KMS-11 (cell line): Measurements from ENCODE around the gene LSM11.
"Not testable (repeated sequence)": the region's sequence is repeated elsewhere in the genome, so short reads cannot be mapped to it uniquely, and the experiment has no call there.

ENCODE experiments used
- H2AFZ ChIP-seq: fragments of 200-600 bp; sonication (generic); 2 replicates; pipeline ENCODE4 v1.6.1; 2016; ENCODE audit warnings: antibody characterized with exemption, mixed run types, low read depth
- H3K27ac ChIP-seq: fragments of 200-600 bp; sonication (generic); 2 replicates; pipeline ENCODE4 v1.6.1; 2016; ENCODE audit warnings: mild to moderate bottlenecking, mixed run types
- H3K27me3 ChIP-seq: fragments of 200-600 bp; sonication (generic); 2 replicates; pipeline ENCODE4 v1.6.1; 2017; ENCODE audit warnings: mild to moderate bottlenecking, low read depth, mixed run types, moderate library complexity; ENCODE audit not compliant: insufficient read depth
- H3K36me3 ChIP-seq: fragments of 200-600 bp; sonication (generic); 2 replicates; pipeline ENCODE4 v1.6.1; 2017; ENCODE audit warnings: mild to moderate bottlenecking, mixed run types; ENCODE audit not compliant: insufficient read depth
- H3K4me1 ChIP-seq: fragments of 200-600 bp; sonication (generic); 2 replicates; pipeline ENCODE4 v1.6.1; 2016; ENCODE audit warnings: mild to moderate bottlenecking, low read depth, mixed run types; ENCODE audit not compliant: poor library complexity, severe bottlenecking
- H3K4me2 ChIP-seq: fragments of 200-600 bp; sonication (generic); 2 replicates; pipeline ENCODE4 v1.7.0; 2016; ENCODE audit warnings: mild to moderate bottlenecking, mixed run types
- H3K4me3 ChIP-seq: fragments of 200-600 bp; sonication (generic); IDR thresholded peaks from 2 replicates; pipeline ENCODE4 v1.6.1; 2017; ENCODE audit warnings: low read depth, low read length, mixed read lengths; ENCODE audit not compliant: insufficient read depth
- H3K79me2 ChIP-seq: fragments of 200-600 bp; sonication (generic); 2 replicates; pipeline ENCODE4 v1.6.1; 2016; ENCODE audit warnings: low read depth, mixed run types; ENCODE audit not compliant: insufficient read depth
- H3K9ac ChIP-seq: fragments of 200-600 bp; sonication (generic); 2 replicates; pipeline ENCODE4 v1.6.1; 2016; ENCODE audit warnings: mild to moderate bottlenecking, mixed run types
- H4K20me1 ChIP-seq: fragments of 200-600 bp; sonication (generic); 2 replicates; pipeline ENCODE4 v1.6.1; 2016; ENCODE audit warnings: mild to moderate bottlenecking, mixed run types; ENCODE audit not compliant: insufficient read depth
- TF ChIP-seq, protein P1 (sequence below): fragments of 200-600 bp; sonication (generic); conservative IDR thresholded peaks from 2 replicates; pipeline ENCODE4 v1.6.1; 2017; ENCODE audit warnings: low read depth, mild to moderate bottlenecking, antibody characterized with exemption, low read length, moderate library complexity, mixed read lengths

Gene LSM11

DNA sequence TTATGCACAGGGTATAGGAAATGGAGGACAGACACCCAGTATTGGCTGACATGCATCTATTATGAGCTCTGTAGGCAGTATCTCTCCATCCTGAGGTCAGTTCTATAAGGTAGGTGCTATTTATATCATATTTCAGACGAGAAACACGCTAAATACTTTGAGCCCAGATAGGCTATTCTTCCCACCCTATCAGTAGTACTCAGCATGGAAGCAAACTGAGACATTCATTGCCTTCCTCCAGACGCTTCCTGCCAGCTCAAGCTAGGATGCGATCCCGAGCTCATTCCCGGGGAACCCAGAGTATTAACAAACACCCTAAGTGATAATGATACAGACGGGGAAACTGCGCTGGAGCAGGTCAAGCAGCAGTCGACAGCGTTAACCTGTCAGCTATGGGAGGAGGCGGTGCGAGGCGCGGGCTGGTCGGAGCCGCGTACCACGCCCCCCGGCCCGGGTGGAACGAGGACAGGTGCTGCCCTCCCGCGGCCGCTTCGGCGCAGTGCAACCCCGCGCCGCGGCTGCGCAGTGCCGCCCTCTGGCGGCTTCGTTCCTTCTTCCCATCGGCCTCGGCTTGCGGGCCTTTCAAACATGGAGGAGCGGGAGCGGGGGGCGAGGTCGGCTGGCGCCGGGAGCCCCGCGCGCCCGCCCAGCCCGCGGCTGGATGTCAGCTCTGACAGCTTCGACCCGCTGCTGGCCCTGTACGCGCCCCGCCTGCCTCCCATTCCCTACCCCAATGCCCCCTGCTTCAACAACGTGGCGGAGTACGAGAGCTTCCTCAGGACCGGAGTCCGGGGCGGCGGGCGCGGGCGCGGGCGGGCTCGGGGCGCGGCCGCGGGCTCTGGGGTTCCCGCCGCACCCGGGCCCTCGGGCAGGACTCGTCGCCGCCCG lies at the start of gene LSM11:
Gene LSM11, plus strand, starts transcription at position 550 of the 888 bp plus-strand sequence. Its CDS starts 39 bp downstream, at position 589.
- no peak within 1 kb of the TSS for H3K27ac ChIP-seq
- no peaks in the 10 kb centered on the region for H4K20me1 ChIP-seq
- H3K36me3 ChIP-seq = no peaks in the 10 kb centered on the region
- no peaks in the 10 kb centered on the region for H3K27me3 ChIP-seq
- peak within 1 kb of the TSS; percentile 74 for H3K9ac ChIP-seq
- TF ChIP-seq, protein P1, sequence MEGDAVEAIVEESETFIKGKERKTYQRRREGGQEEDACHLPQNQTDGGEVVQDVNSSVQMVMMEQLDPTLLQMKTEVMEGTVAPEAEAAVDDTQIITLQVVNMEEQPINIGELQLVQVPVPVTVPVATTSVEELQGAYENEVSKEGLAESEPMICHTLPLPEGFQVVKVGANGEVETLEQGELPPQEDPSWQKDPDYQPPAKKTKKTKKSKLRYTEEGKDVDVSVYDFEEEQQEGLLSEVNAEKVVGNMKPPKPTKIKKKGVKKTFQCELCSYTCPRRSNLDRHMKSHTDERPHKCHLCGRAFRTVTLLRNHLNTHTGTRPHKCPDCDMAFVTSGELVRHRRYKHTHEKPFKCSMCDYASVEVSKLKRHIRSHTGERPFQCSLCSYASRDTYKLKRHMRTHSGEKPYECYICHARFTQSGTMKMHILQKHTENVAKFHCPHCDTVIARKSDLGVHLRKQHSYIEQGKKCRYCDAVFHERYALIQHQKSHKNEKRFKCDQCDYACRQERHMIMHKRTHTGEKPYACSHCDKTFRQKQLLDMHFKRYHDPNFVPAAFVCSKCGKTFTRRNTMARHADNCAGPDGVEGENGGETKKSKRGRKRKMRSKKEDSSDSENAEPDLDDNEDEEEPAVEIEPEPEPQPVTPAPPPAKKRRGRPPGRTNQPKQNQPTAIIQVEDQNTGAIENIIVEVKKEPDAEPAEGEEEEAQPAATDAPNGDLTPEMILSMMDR = peak; percentile 77
- no peaks in the 10 kb centered on the region for H3K79me2 ChIP-seq
- H3K4me1 ChIP-seq = peaks cover 14% of the 10 kb centered on the region
- no peak within 1 kb of the TSS for H3K4me3 ChIP-seq
- H2AFZ ChIP-seq = peak within 1 kb of the TSS; percentile 64
- peak within 1 kb of the TSS; percentile 63 for H3K4me2 ChIP-seq

DNA sequence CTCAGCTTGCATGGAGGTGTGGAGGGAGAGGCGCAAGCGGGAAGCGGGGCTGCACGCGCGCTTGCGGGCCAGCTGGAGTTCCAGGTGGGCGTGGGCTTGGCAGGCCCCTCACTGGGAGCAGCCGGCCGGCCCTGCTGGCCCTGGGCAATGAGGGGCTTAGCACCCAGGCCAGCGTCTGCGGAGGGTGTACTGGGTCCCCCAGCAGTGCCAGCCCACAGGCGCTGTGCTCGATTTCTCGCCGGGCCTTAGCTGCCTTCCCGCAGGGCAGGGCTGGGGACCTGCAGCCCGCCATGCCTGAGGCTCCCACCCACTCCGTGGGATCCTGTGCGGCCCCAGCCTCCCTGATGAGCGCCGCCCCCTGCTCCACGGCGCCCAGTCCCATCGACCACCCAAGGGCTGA lies 49.7 kb upstream of the LSM11 start:
- not testable (repeated sequence) for H4K20me1 ChIP-seq, H2AFZ ChIP-seq, H3K9ac ChIP-seq, H3K27me3 ChIP-seq, H3K36me3 ChIP-seq, H3K4me3 ChIP-seq, H3K79me2 ChIP-seq, H3K4me2 ChIP-seq, H3K27ac ChIP-seq, H3K4me1 ChIP-seq

DNA sequence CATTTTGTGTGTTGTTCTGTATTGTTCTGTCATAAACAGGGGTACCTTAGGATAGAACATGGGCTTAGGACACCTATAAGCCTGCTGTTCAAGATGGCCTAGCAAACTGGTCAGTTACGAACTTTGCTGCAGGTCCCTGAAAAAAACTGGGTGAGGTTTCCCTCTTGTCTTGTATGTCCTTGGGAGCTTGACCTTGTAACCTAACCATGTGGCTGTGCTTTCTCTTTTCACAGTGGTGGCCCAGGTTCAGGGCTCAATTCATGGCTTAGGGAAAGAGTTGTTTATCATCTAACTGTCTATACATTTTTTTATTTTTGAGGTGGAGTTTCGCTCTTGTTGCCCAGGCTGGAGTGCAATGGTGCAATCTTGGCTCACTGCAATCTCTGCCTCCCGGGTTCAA lies 47.4 kb upstream of the LSM11 start:
- H3K4me2 ChIP-seq, H3K79me2 ChIP-seq, H3K4me1 ChIP-seq, H3K4me3 ChIP-seq, H3K36me3 ChIP-seq, H2AFZ ChIP-seq, H4K20me1 ChIP-seq, H3K27me3 ChIP-seq, H3K9ac ChIP-seq, H3K27ac ChIP-seq: not testable (repeated sequence)

DNA sequence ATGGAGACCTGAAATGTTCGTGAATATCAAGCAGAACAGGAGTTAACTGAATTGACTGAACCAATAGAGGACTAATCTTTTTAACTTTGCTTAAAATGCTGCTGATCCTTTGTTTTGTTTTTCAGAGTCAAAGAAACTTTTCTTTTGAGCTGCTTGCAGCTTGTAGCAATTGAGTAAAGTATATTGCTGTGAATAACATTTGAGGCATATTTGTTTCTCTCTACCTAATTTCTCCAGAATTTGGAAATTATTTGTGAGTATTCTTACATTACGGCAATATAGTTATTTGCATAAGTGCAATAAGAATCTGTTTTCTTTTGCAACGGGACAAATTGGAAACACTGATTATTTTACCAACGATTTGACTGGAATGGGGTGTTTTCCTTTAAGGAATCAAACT lies 44.8 kb upstream of the LSM11 start:
- not testable (repeated sequence) for H2AFZ ChIP-seq, H4K20me1 ChIP-seq, H3K36me3 ChIP-seq, H3K9ac ChIP-seq, H3K79me2 ChIP-seq, H3K27ac ChIP-seq, H3K4me1 ChIP-seq, H3K4me2 ChIP-seq, H3K27me3 ChIP-seq, H3K4me3 ChIP-seq

DNA sequence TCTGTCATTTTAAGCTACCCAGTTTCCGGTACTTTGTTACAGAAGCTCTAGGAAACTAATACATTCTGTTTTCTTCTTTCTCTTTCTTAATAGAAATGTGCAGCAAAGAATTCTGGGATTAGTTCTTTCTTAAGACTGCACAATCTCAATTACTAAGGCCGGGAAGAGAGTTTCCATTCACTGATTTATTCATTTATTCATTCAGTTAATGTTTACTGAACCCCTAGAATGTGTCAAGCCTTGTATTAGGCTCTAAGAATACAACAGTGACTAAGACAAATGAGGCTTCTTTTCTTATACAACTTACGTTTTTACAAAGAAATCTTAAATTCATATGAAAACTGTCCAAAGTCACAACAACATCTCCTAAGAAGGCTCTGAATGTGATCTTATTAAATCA lies 39.8 kb upstream of the LSM11 start:
- TF ChIP-seq, protein P1 = no peak
- H2AFZ ChIP-seq = no peak overlapping the region
- H3K36me3 ChIP-seq = no peaks in the 10 kb centered on the region
- no peaks in the 10 kb centered on the region for H3K4me1 ChIP-seq
- H3K27ac ChIP-seq = no peak overlapping the region
- no peaks in the 10 kb centered on the region for H3K79me2 ChIP-seq
- no peaks in the 10 kb centered on the region for H4K20me1 ChIP-seq
- H3K4me3 ChIP-seq = no peak overlapping the region
- no peaks in the 10 kb centered on the region for H3K27me3 ChIP-seq
- no peak overlapping the region for H3K9ac ChIP-seq
- H3K4me2 ChIP-seq = no peak overlapping the region

DNA sequence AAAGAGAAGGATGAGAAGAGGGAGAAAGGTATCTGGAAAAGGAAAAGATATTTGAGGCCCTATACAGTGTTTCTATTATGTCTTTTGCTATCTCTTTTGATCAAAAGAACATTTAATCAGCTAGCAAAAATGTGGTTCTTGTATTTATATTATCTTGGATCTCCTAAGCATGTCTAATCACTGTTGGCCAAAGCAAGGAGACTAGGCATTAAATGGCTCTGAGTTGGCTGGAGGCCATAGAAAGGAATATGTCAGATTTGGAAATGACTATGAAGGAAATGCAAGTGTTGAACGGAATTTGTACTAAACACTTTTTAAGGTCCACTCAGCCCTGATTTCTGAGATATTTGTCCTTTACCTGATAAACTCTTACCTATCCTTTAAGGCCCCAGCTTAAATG lies 34.6 kb upstream of the LSM11 start:
- Histone ChIP-seq H2AFZ (no peak overlapping the region), H3K4me3 (no peak overlapping the region), H3K79me2 (no peaks in the 10 kb centered on the region), H3K4me1 (no peaks in the 10 kb centered on the region), H4K20me1 (no peaks in the 10 kb centered on the region), H3K9ac (no peak overlapping the region), H3K27me3 (no peaks in the 10 kb centered on the region), H3K27ac (no peak overlapping the region), H3K4me2 (no peak overlapping the region), H3K36me3 (no peaks in the 10 kb centered on the region)
- TF ChIP-seq, protein P1 = no peak
